ENCODE results near the gene SLC5A11. TPM values are rescaled to one million over a fixed set of nuclear protein-coding genes. Genes with fewer than 3 reads are reported as not detected.
"Not testable (repeated sequence)": the region's sequence is repeated elsewhere in the genome, so short reads cannot be mapped to it uniquely, and the experiment has no call there.

The SLC5A11 gene
- total and polyA plus RNA-seq, 2 of the 13 experiments (the other 11 are each of a cell fraction or from before 2014, with no cell fraction given): 1.2 to 3.3 TPM

GRCh38 chr16:24845031-24845365, 765 bp upstream of the SLC5A11 start:
- H3K36me3 ChIP-seq (replicated peaks in 1 of 2; ENCODE audit: control insufficient read depth in 1 of 2, insufficient read depth in 2 of 2, low read length in 2 of 2); DNase-seq (ENCODE audit: low spot score); H4K20me1 ChIP-seq (ENCODE audit: insufficient read depth, low read length); in situ Hi-C loops (cut with HindIII; ENCODE audit: extremely low pct_ligation_motif_present, low pct_unique_long_range_greater_than_20kb); FAIRE-seq; H2AFZ ChIP-seq (ENCODE audit: low read length); H3K9me3 ChIP-seq (ENCODE audit: low read length); POLR2A ChIA-PET; BruUV-seq (replicated peaks); ATAC-seq; H3K79me2 ChIP-seq (ENCODE audit: insufficient read depth, low read length); CTCF ChIA-PET (ENCODE audit: low intra/inter-chr PET ratio, low total read pairs); H3K9ac ChIP-seq (ENCODE audit: insufficient read depth, low read depth, low read length); intact Hi-C loops (cut with micrococcal nuclease; ENCODE audit: unreplicated experiment); H3K27me3 ChIP-seq (ENCODE audit: control insufficient read depth in 1 of 2, insufficient read depth in 2 of 2, low read length in 2 of 2); H3K4me3 ChIP-seq (replicated peaks in 1 of 3; ENCODE audit: insufficient read depth in 1 of 3, low read depth in 2 of 3, low read length in 3 of 3): not testable (repeated sequence)
- Histone ChIP-seq H3K27ac (ENCODE audit: extremely low read length, insufficient read depth, low read length) (peak overlapping the region; percentile 75), H3K4me2 (ENCODE audit: low read depth, low read length) (peak overlapping the region; percentile 93), H3K4me1 (ENCODE audit: insufficient read depth, low read length) (peaks cover 55% of the 10 kb centered on the region)
- 93% methylated on average over 2 of the region's 2 CpGs for WGBS (ENCODE audit: low lambda C conversion rate)
- TF ChIP-seq MEIS2 (CRISPR knock-in tag; IDR thresholded peaks at IDR 0.05) (0 out of 2 replicates have a peak, but pooled peaks have one; percentile 27), ZNF460 (CRISPR knock-in tag; IDR thresholded peaks at IDR 0.05; ENCODE audit: borderline replicate concordance) (peak; percentile 16; the same call in 1 of the 2 replicates), DMAP1 (CRISPR knock-in tag; IDR thresholded peaks at IDR 0.05) (0 out of 2 replicates have a peak, but pooled peaks have one; percentile 0), NCOR1 (IDR thresholded peaks at IDR 0.05; ENCODE audit: borderline replicate concordance, low read length) (0 out of 2 replicates have a peak, but pooled peaks have one; percentile 6)

- intact Hi-C loops (cut with micrococcal nuclease; ENCODE audit: unreplicated experiment): no loop called here
- ATAC-seq: peak; percentile 46
- BruUV-seq (replicated peaks): no TSS peak
- no peak for TF ChIP-seq ZMYM4 (CRISPR knock-in tag; IDR thresholded peaks at IDR 0.05)
- 0 out of 2 replicates have a peak, but pooled peaks have one; percentile 46 for TF ChIP-seq ZXDC (CRISPR knock-in tag; IDR thresholded peaks at IDR 0.05)
- TF ChIP-seq ATF5 (CRISPR knock-in tag; IDR thresholded peaks at IDR 0.05; ENCODE audit: low read depth): no peak
- peak; percentile 48; the same call in 1 of the 2 replicates for TF ChIP-seq ZMYM3 (CRISPR knock-in tag; IDR thresholded peaks at IDR 0.05)
- no peak for TF ChIP-seq EEA1 (CRISPR knock-in tag; IDR thresholded peaks at IDR 0.05; ENCODE audit: borderline replicate concordance)
- no peak for TF ChIP-seq TAF1 (CRISPR knock-in tag; IDR thresholded peaks at IDR 0.05)
- TF ChIP-seq ATF7-NPFF (CRISPR knock-in tag; IDR thresholded peaks at IDR 0.05; ENCODE audit: low read depth): no peak
- no peak for TF ChIP-seq SP2 (CRISPR knock-in tag; IDR thresholded peaks at IDR 0.05)
- TF ChIP-seq MYNN (CRISPR knock-in tag; IDR thresholded peaks at IDR 0.05; ENCODE audit: low read depth): no peak
- no peak for TF ChIP-seq TGIF2 (CRISPR knock-in tag; IDR thresholded peaks at IDR 0.05)
- TF ChIP-seq ZNF629 (CRISPR knock-in tag; conservative IDR thresholded peaks at IDR 0.05): peak; percentile 90
Measured at GRCh38 chr16:24846548-24847357, 990 bp downstream of the SLC5A11 start.

More at GRCh38 chr16:24846548-24847357, 990 bp downstream of the SLC5A11 start:
- H3K4me1 ChIP-seq (ENCODE audit: insufficient read depth, low read length): peaks cover 45% of the 10 kb centered on the region
- no peak overlapping the region for H3K9ac ChIP-seq (ENCODE audit: insufficient read depth, low read depth, low read length)
- H2AFZ ChIP-seq (ENCODE audit: low read length): no peak overlapping the region
- FAIRE-seq (no peak), DNase-seq (ENCODE audit: low spot score) (no peak)
- CTCF ChIA-PET (ENCODE audit: low intra/inter-chr PET ratio, low total read pairs): no interaction called here
- peak overlapping the region; percentile 93 for H3K4me2 ChIP-seq (ENCODE audit: low read depth, low read length)
- in situ Hi-C loops (cut with HindIII; ENCODE audit: extremely low pct_ligation_motif_present, low pct_unique_long_range_greater_than_20kb): no loop called here
- no peaks in the 10 kb centered on the region for H3K36me3 ChIP-seq (replicated peaks in 1 of 2; ENCODE audit: control insufficient read depth in 1 of 2, insufficient read depth in 2 of 2, low read length in 2 of 2)
- POLR2A ChIA-PET: interaction anchor here (0.5 to 1.4 kb wide), 3 partner anchors 10 to 140 kb away, joined by 3 to 8 read pairs (median 3); no protein-coding TSS in a partner anchor
- peak overlapping the region; percentile 75 for H3K27ac ChIP-seq (ENCODE audit: extremely low read length, insufficient read depth, low read length)
- no peaks in the 10 kb centered on the region for H3K27me3 ChIP-seq (ENCODE audit: control insufficient read depth in 1 of 2, insufficient read depth in 2 of 2, low read length in 2 of 2)
- no peaks in the 10 kb centered on the region for H3K79me2 ChIP-seq (ENCODE audit: insufficient read depth, low read length)
- peak overlapping the region in 1 of 3 experiments; percentile 70; a peak in 1 of 6 replicates for H3K4me3 ChIP-seq (replicated peaks in 1 of 3; ENCODE audit: insufficient read depth in 1 of 3, low read depth in 2 of 3, low read length in 3 of 3)
- no peaks in the 10 kb centered on the region for H3K9me3 ChIP-seq (ENCODE audit: low read length)
- no peaks in the 10 kb centered on the region for H4K20me1 ChIP-seq (ENCODE audit: insufficient read depth, low read length)
- WGBS (ENCODE audit: low lambda C conversion rate): 29% methylated on average over 8 of the region's 8 CpGs

Data from HepG2 (cell line).